Activated T-helper 1 cell treated with anti-CD3 and anti-CD28 coated beads, Interleukin-12 subunit alpha, Interleukin-12 subunit beta, Interleukin-2, Interleukin-4 antibody, amounts not matched to agents 30 ng/mL and 10 ng/mL and 1 ng/mL, durations not matched to agents 14 hours and 24 hours and 36 hours (primary cell): Measurements from ENCODE around the gene SLC44A4. TPM values are rescaled to one million over a fixed set of nuclear protein-coding genes. Genes with fewer than 3 reads are reported as not detected.
"Not testable (repeated sequence)": the region's sequence is repeated elsewhere in the genome, so short reads cannot be mapped to it uniquely, and the experiment has no call there.

Source experiments
- DNase-seq: peaks from one replicate; pipeline ENCODE4 v3.0.0; 2021; ENCODE audit warnings: low spot score
- H3K27ac Mint-ChIP-seq: one replicate; pipeline ENCODE4 v1.8.0; 2021; ENCODE audit warnings: mild to moderate bottlenecking, mixed read lengths
- H3K27me3 Mint-ChIP-seq: one replicate; pipeline ENCODE4 v1.8.0; 2022; ENCODE audit warnings: mild to moderate bottlenecking, moderate library complexity, mixed read lengths; ENCODE audit not compliant: insufficient read depth
- H3K36me3 Mint-ChIP-seq: one replicate; pipeline ENCODE4 v1.8.0; 2021; ENCODE audit warnings: low read depth, mixed read lengths
- H3K4me1 Mint-ChIP-seq: one replicate; pipeline ENCODE4 v1.8.0; 2021; ENCODE audit warnings: low read depth, mixed read lengths
- H3K4me3 Mint-ChIP-seq: one replicate; pipeline ENCODE4 v1.8.0; 2021; ENCODE audit warnings: mild to moderate bottlenecking, moderate library complexity, mixed read lengths
- H3K9me3 Mint-ChIP-seq: one replicate; pipeline ENCODE4 v1.8.0; 2021; ENCODE audit warnings: mixed read lengths
- intact Hi-C: fragments of 100-400 bp; cut with micrococcal nuclease; formaldehyde crosslinking; loops from one replicate; pipeline ENCODE4 v1.15.1; 2024
- total RNA-seq: library from RNA; stranded (reverse); gene quantifications from 2 replicates; pipeline ENCODE4 v1.2.3, GENCODE V29; 2022

The SLC44A4 gene
- total RNA-seq, 1 donor from 2014 or later, result not detected

- H3K9me3 Mint-ChIP-seq, result no peaks in the 10 kb centered on the region
- H3K36me3 Mint-ChIP-seq, result no peaks in the 10 kb centered on the region
- DNase-seq, result no peak
- H3K27me3 Mint-ChIP-seq, result no peaks in the 10 kb centered on the region
- peaks cover 14% of the 10 kb centered on the region for H3K4me1 Mint-ChIP-seq
- intact Hi-C loops, result loop anchor here (10.0 kb wide), 1 partner anchor 1066 kb away; no protein-coding TSS in a partner anchor
- H3K27ac Mint-ChIP-seq, result no peak overlapping the region
- H3K4me3 Mint-ChIP-seq, result no peak overlapping the region
Observed at GRCh38 chr6:31908791-31909190, 30.0 kb upstream of the SLC44A4 start.

DNA sequence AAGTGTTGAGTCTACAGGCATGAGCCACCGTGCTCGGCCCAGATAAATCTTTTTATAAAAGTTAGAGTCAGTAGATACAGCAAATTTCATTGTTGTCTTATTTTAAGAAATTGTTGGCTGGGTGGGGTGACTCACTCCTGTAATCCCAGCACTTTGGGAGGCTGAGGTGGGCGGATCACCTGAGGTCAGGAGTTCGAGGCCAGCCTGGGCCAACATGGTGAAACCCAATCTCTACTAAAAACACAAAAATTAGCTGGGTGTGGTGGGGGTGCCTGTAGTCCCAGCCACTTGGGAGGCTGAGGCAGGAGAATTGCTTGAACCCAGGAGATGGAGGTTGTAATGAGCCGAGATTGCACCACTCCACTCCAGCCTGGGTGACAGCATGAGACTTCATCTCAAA lies 29.5 kb upstream of the SLC44A4 start:
- not testable (repeated sequence) for H3K4me3 Mint-ChIP-seq, H3K27ac Mint-ChIP-seq, H3K9me3 Mint-ChIP-seq, H3K36me3 Mint-ChIP-seq, H3K27me3 Mint-ChIP-seq, DNase-seq
- intact Hi-C loops, result loop anchor here (10.0 kb wide), 1 partner anchor 1067 kb away; no protein-coding TSS in a partner anchor
- H3K4me1 Mint-ChIP-seq, result peaks cover 14% of the 10 kb centered on the region

- intact Hi-C loops, result loop anchor here (10.0 kb wide), 1 partner anchor 1068 kb away; no protein-coding TSS in a partner anchor
- H3K27ac Mint-ChIP-seq, result no peak overlapping the region
- DNase-seq, result no peak
- H3K27me3 Mint-ChIP-seq, result no peaks in the 10 kb centered on the region
- no peaks in the 10 kb centered on the region for H3K36me3 Mint-ChIP-seq
- H3K9me3 Mint-ChIP-seq, result no peaks in the 10 kb centered on the region
- no peak overlapping the region for H3K4me3 Mint-ChIP-seq
- H3K4me1 Mint-ChIP-seq, result peaks cover 23% of the 10 kb centered on the region
Observed at GRCh38 chr6:31907158-31907813, 28.5 kb upstream of the SLC44A4 start.

DNA sequence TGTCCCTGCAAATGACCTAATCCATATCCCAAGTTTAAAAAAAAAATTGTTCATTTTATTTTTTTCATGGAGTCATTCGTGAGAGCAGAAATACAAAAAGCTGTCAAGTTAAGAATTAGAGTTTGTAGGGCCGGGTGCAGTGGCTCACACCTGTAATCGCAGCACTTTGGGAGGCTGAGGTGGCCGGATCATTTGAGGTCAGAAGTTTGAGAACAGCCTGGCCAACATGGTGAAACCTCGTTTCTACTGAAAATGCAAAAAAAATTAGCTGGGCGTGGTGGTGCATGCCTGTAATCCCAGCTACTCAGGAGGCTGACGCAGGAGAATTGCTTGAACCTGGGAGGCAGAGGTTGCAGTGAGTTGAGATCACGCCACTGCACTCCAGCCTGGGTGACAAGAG lies 27.9 kb upstream of the SLC44A4 start:
- intact Hi-C loops, result loop anchor here (10.0 kb wide), 1 partner anchor 1068 kb away; no protein-coding TSS in a partner anchor
- H3K27ac Mint-ChIP-seq, H3K27me3 Mint-ChIP-seq, H3K9me3 Mint-ChIP-seq, DNase-seq, H3K36me3 Mint-ChIP-seq, H3K4me3 Mint-ChIP-seq: not testable (repeated sequence)
- peaks cover 24% of the 10 kb centered on the region for H3K4me1 Mint-ChIP-seq

DNA sequence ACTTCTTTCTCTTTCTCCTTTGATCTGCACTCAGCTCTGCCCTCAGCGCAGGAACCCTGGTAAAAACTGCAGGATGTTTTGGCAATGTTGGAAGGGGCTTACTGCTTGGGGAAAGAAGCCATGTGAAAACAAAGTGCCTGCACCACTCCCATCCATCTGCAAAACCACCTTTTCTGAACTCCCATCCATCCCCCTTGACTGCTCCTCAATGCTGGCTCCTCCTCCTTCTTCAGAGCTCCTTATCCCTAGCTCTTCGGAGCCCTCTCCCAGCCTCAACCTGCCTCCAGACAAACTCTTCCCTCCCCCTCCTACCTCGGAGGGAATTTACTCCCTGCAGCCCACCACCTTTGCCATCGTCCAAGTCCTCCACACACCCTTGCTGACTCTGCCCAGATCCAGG lies 27.3 kb upstream of the SLC44A4 start:
- no peaks in the 10 kb centered on the region for H3K9me3 Mint-ChIP-seq
- H3K27ac Mint-ChIP-seq, result peak overlapping the region; percentile 58
- H3K27me3 Mint-ChIP-seq, result no peaks in the 10 kb centered on the region
- H3K4me1 Mint-ChIP-seq, result peaks cover 24% of the 10 kb centered on the region
- intact Hi-C loops, result loop anchor here (10.0 kb wide), 1 partner anchor 1069 kb away; no protein-coding TSS in a partner anchor
- no peaks in the 10 kb centered on the region for H3K36me3 Mint-ChIP-seq
- H3K4me3 Mint-ChIP-seq, result no peak overlapping the region
- DNase-seq, result no peak

GRCh38 chr6:31905041-31905440 lies 26.2 kb upstream of the SLC44A4 start:
- no peaks in the 10 kb centered on the region for H3K27me3 Mint-ChIP-seq
- no peak overlapping the region for H3K27ac Mint-ChIP-seq
- no peaks in the 10 kb centered on the region for H3K36me3 Mint-ChIP-seq
- no peaks in the 10 kb centered on the region for H3K9me3 Mint-ChIP-seq
- DNase-seq, result no peak
- peaks cover 24% of the 10 kb centered on the region for H3K4me1 Mint-ChIP-seq
- intact Hi-C loops, result loop anchor here (10.0 kb wide), 1 partner anchor 1070 kb away; no protein-coding TSS in a partner anchor
- H3K4me3 Mint-ChIP-seq, result no peak overlapping the region

DNA sequence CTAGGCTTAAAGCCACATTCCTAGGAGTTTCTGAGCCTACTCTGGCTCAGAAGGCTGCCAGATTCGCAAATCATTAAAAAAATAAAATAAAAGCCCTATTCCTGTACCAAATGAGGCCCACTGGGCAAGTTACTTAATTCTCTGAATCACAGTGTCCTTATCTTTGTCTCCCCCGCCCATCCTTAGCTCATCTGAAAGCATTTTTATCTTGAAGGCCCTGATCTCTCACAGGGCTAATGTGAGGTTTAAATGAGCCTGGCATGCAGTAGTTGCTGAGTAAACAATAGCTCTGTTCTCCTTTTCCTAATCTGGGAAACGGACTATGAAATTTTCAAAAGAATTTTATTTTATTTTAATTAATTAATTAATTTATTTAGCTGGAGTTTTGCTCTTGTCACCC lies 25.2 kb upstream of the SLC44A4 start:
- Mint-ChIP-seq H3K9me3 (no peaks in the 10 kb centered on the region), H3K36me3 (peaks cover 1% of the 10 kb centered on the region), H3K27me3 (no peaks in the 10 kb centered on the region), H3K27ac (no peak overlapping the region), H3K4me3 (no peak overlapping the region), H3K4me1 (peaks cover 31% of the 10 kb centered on the region)
- intact Hi-C loops, result loop anchor here (2.0 to 10.0 kb wide), 4 partner anchors 67 to 1071 kb away; partner anchors contain the start of genes ABHD16A and ATF6B
- no peak for DNase-seq

DNA sequence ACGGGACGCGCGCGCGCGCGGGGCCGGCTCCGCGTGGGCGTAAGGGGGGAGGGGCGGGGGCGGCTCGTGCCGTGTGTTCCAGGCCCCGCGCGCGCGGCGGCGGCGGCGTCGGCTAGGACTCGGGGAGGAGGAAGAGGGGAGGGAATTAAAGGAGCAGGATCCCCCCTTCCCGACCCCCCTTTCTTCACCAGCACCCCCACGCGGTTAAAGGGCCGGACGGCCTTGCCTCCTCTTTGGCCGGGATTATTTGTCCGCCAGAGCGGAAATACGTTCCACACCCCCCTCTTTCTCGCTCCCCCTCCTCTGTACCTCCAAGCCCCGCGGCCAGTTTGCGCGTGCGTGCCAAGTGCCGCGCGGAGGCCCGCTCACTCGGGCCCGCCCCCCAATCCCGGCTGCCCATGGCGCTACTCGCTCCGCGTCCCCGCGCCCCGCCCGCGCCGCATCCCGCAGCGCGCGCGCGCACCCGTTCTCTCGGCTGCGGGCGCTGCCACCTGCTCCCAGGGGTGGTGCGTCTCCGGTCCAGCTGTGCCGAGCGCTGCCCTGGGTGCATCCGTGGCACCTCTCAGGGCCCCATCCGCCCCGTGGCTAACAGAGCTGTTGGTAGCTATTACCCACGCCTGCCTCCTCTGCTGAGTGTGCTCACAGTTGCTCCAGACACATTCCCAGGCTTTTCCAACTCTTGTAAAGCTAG lies 23.3 kb upstream of the SLC44A4 start, which contains the start of gene ZBTB12:
Gene ZBTB12 (minus strand): TSS at position 134 of the 691 bp plus-strand sequence. CDS start 781 bp downstream, outside the sequence.
- Mint-ChIP-seq H3K4me1 (peaks cover 37% of the 10 kb centered on the region), H3K27ac (peak within 1 kb of the TSS; percentile 88)

DNA sequence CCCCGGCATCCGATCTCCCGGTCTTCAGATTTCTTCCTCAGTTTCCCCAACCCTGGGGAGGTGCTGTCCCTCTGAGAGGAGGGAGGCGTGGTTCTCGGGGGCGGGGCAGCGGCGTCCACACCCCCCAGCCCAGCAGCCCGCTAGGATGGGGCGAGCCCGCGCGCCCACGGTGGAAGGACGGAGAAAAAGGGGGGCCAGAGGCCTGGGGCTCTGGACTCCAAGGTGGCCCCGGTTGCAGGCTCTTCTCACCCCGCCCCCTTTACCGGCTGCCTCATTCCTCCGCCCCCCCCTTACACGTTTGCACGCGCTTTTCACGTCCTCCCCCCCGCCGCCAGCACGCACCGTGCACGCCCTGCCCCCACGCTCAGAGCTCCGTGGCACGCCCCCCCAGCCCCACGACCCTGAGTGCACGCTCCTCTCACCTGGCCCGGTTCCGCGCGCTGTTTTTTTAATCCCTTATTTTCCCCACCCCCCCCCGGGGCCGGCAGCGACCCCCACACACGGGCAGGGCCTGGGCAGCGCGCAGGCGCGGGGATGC lies 22.7 kb upstream of the SLC44A4 start:
- Mint-ChIP-seq H3K36me3 (peaks cover 3% of the 10 kb centered on the region), H3K4me1 (peaks cover 37% of the 10 kb centered on the region), H3K4me3 (peak overlapping the region; percentile 71), H3K27me3 (no peaks in the 10 kb centered on the region), H3K9me3 (no peaks in the 10 kb centered on the region), H3K27ac (no peak overlapping the region)
- intact Hi-C loops, result loop anchor here (10.0 kb wide), 1 partner anchor 1073 kb away; no protein-coding TSS in a partner anchor
- DNase-seq, result peak; percentile 37

More for the DNA sequence above, 23.3 kb upstream of the SLC44A4 start, which contains the start of gene ZBTB12:
- peak; percentile 82 for DNase-seq
- Mint-ChIP-seq H3K9me3 (no peaks in the 10 kb centered on the region), H3K4me3 (peak within 1 kb of the TSS; percentile 81), H3K36me3 (peaks cover 1% of the 10 kb centered on the region), H3K27me3 (no peaks in the 10 kb centered on the region)
- intact Hi-C loops, result loop anchor here (1.0 to 10.0 kb wide), 6 partner anchors 57 to 1073 kb away; partner anchors contain the start of genes ABHD16A, ATF6B and SKIC2

DNA sequence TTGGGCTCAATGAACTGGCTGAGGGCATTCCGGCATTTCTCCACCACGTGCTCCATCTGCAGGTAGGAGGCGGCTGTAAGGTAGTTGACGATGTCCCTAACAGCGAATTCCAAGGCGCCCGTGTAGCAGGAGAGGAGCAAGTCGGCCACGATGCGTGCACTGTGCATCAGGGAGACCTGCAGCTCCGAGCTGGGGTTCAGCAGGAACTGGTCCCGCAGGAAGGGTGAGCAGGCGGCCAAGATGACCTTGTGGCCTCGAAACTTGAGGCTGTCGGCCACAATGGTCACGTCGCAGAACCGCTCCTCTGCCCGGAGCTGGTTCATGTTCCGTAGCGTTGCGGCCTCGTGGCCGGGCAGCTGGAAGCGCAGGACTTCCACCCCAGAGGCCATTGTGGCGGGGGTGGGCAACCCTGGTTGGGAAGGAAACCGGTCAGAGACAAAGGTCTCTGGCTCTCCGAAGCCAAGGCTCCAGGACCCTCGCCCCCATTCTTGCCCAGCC lies 22.2 kb upstream of the SLC44A4 start:
- H3K27me3 Mint-ChIP-seq, result no peaks in the 10 kb centered on the region
- H3K4me1 Mint-ChIP-seq, result peaks cover 37% of the 10 kb centered on the region
- no peak overlapping the region for H3K27ac Mint-ChIP-seq
- DNase-seq, result no peak
- no peaks in the 10 kb centered on the region for H3K9me3 Mint-ChIP-seq
- H3K36me3 Mint-ChIP-seq, result peaks cover 5% of the 10 kb centered on the region
- H3K4me3 Mint-ChIP-seq, result peak overlapping the region; percentile 71
- intact Hi-C loops, result loop anchor here (10.0 kb wide), 1 partner anchor 1074 kb away; no protein-coding TSS in a partner anchor

DNA sequence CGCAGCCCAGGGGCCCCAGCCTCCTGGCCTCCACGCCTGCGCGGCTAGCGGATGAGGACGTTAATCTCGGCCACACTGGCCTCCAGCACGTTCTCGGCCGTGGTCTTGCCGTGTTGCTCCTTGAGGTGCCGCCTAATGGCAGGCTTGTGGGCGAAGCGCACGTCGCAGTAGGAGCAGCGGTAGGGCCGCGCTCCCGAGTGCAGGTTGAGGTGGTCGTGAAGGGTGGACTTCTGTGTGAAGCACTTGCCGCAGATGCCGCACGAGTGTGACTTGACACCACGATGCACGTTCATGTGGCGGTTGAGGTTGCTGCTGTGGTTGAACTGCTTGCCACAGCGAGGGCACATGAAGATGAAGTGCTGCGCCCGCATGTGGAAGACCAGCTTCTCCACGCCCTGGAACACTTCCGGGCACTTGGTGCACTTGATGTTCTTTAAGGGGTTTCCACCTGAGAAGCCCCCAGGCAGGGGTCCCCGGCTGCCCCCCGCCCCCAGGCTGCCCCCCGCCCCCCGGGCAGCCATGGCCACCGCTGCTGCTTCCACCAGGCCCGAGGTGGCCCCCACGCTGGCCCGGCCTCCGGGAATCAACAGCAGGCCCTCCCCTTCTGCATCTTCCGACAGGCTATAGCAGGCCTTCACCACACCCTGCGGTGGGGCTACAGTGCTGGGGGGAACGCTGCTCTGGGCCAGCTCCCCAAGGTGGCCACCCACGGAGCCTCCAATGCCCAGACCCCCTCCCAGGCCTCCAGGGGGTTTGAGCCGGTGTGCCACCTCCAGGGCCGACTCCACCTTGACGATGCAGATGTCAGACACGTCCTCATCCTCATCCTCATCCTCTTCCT lies 21.3 kb upstream of the SLC44A4 start:
- Mint-ChIP-seq H3K9me3 (no peaks in the 10 kb centered on the region), H3K27me3 (no peaks in the 10 kb centered on the region), H3K36me3 (peaks cover 11% of the 10 kb centered on the region), H3K4me1 (peaks cover 41% of the 10 kb centered on the region), H3K4me3 (peak overlapping the region; percentile 50), H3K27ac (no peak overlapping the region)
- intact Hi-C loops, result loop anchor here (5.0 to 10.0 kb wide), 4 partner anchors 277 to 1075 kb away; partner anchors contain the start of genes AGPAT1, GPSM3, MICB and PBX2
- no peak for DNase-seq

GRCh38 chr6:31899215-31899614 lies 20.4 kb upstream of the SLC44A4 start:
- peaks cover 41% of the 10 kb centered on the region for H3K4me1 Mint-ChIP-seq
- DNase-seq, result no peak
- H3K9me3 Mint-ChIP-seq, result no peaks in the 10 kb centered on the region
- H3K27ac Mint-ChIP-seq, result peak overlapping the region; percentile 65
- peaks cover 11% of the 10 kb centered on the region for H3K36me3 Mint-ChIP-seq
- no peaks in the 10 kb centered on the region for H3K27me3 Mint-ChIP-seq
- H3K4me3 Mint-ChIP-seq, result peak overlapping the region; percentile 61
- intact Hi-C loops, result loop anchor here (5.0 kb wide), 3 partner anchors 278 to 402 kb away; partner anchors contain the start of genes AGPAT1, GPSM3, MICB and PBX2
